Progenitor cell of endocrine pancreas (in vitro differentiated cells): Measurements from ENCODE around the gene BDKRB2. TPM values are rescaled to one million over a fixed set of nuclear protein-coding genes. Genes with fewer than 3 reads are reported as not detected.
A peak's percentile ranks its signal among the peaks of the same experiment; 100 is the strongest.

Source experiments
- DNase-seq: peaks from one replicate; pipeline ENCODE4 v3.0.0; 2021; ENCODE audit warnings: low spot score; ENCODE audit not compliant: unreplicated experiment
- H3K27ac Mint-ChIP-seq: 2 replicates; pipeline ENCODE4 v1.8.0; 2021; ENCODE audit warnings: mild to moderate bottlenecking, moderate library complexity, mixed read lengths
- H3K27me3 Mint-ChIP-seq: 2 replicates; pipeline ENCODE4 v1.8.0; 2021; ENCODE audit warnings: mixed read lengths
- H3K36me3 Mint-ChIP-seq: 2 replicates; pipeline ENCODE4 v1.8.0; 2022; ENCODE audit warnings: mixed read lengths; ENCODE audit not compliant: insufficient read depth
- H3K4me1 Mint-ChIP-seq: 2 replicates; pipeline ENCODE4 v1.8.0; 2021; ENCODE audit warnings: low read depth, mixed read lengths
- H3K4me3 Mint-ChIP-seq: 2 replicates; pipeline ENCODE4 v1.8.0; 2021; ENCODE audit warnings: low read depth, mild to moderate bottlenecking, moderate library complexity, mixed read lengths
- H3K9me3 Mint-ChIP-seq: 2 replicates; pipeline ENCODE4 v1.8.0; 2021; ENCODE audit warnings: low read depth, mixed read lengths
- CTCF ChIP-seq: fragments of 200-600 bp; sonication (generic); IDR thresholded peaks from one replicate; pipeline ENCODE4 v1.5.0; 2021; ENCODE audit warnings: antibody characterized with exemption, mild to moderate bottlenecking; ENCODE audit not compliant: unreplicated experiment
- total RNA-seq: library from RNA; stranded (reverse); gene quantifications from 2 replicates; pipeline ENCODE4 v1.2.1, GENCODE V29; 2021

The BDKRB2 gene
- total RNA-seq, 1 donor from 2014 or later: 0.36 TPM

- peaks cover 5% of the 10 kb centered on the region for H3K36me3 Mint-ChIP-seq
- peaks cover 4% of the 10 kb centered on the region for H3K9me3 Mint-ChIP-seq
- no peaks in the 10 kb centered on the region for H3K27me3 Mint-ChIP-seq
- no peak for TF ChIP-seq CTCF
- no peak for DNase-seq
- H3K27ac Mint-ChIP-seq: no peak overlapping the region
- no peak overlapping the region for H3K4me3 Mint-ChIP-seq
- H3K4me1 Mint-ChIP-seq: peaks cover 15% of the 10 kb centered on the region
Measured at GRCh38 chr14:96279564-96279963, 74.9 kb downstream of the BDKRB2 start.

- Mint-ChIP-seq H3K36me3 (peaks cover 5% of the 10 kb centered on the region), H3K4me3 (no peak overlapping the region), H3K9me3 (peaks cover 4% of the 10 kb centered on the region), H3K4me1 (peaks cover 17% of the 10 kb centered on the region), H3K27me3 (no peaks in the 10 kb centered on the region), H3K27ac (no peak overlapping the region)
- no peak for TF ChIP-seq CTCF
- DNase-seq: no peak
Measured at GRCh38 chr14:96280104-96280503, 75.5 kb downstream of the BDKRB2 start.

- TF ChIP-seq CTCF: no peak
- peaks cover 24% of the 10 kb centered on the region for H3K4me1 Mint-ChIP-seq
- no peak for DNase-seq
- H3K36me3 Mint-ChIP-seq: peaks cover 7% of the 10 kb centered on the region
- H3K9me3 Mint-ChIP-seq: peaks cover 4% of the 10 kb centered on the region
- no peaks in the 10 kb centered on the region for H3K27me3 Mint-ChIP-seq
- H3K27ac Mint-ChIP-seq: no peak overlapping the region
- no peak overlapping the region for H3K4me3 Mint-ChIP-seq
Measured at GRCh38 chr14:96281486-96281885, 76.8 kb downstream of the BDKRB2 start.

GRCh38 chr14:96284008-96284407, 79.4 kb downstream of the BDKRB2 start:
- Mint-ChIP-seq H3K9me3 (no peaks in the 10 kb centered on the region), H3K27me3 (no peaks in the 10 kb centered on the region), H3K27ac (no peak overlapping the region), H3K36me3 (peaks cover 13% of the 10 kb centered on the region), H3K4me3 (no peak overlapping the region), H3K4me1 (peaks cover 24% of the 10 kb centered on the region)
- no peak for DNase-seq
- TF ChIP-seq CTCF: no peak

- peak overlapping the region; percentile 5 for H3K27ac Mint-ChIP-seq
- H3K27me3 Mint-ChIP-seq: no peaks in the 10 kb centered on the region
- H3K9me3 Mint-ChIP-seq: no peaks in the 10 kb centered on the region
- peaks cover 24% of the 10 kb centered on the region for H3K4me1 Mint-ChIP-seq
- TF ChIP-seq CTCF: peak; percentile 40
- H3K36me3 Mint-ChIP-seq: peaks cover 15% of the 10 kb centered on the region
- no peak overlapping the region for H3K4me3 Mint-ChIP-seq
- no peak for DNase-seq
Measured at GRCh38 chr14:96284430-96284829, 79.8 kb downstream of the BDKRB2 start.
